Stomach (tissue), 9 donors: ENCODE results near the gene GDPD1. TPM values are rescaled to one million over a fixed set of nuclear protein-coding genes. Genes with fewer than 3 reads are reported as not detected.

Source experiments
- DNase-seq, 2 donors: peaks; one replicate each; pipeline versions ENCODE4 v3.0.0 to v3.0.0-alpha.2; 2013 to 2019
- H3K27ac ChIP-seq, 5 donors: fragments of 200-600 bp in 4 of 5; sonication (generic) in 4 of 5; one replicate each; pipeline ENCODE4 v1.5.1; 2013 to 2019; ENCODE audit warnings: mild to moderate bottlenecking in 1 of 5, moderate library complexity in 1 of 5
- H3K27me3 ChIP-seq, 3 donors: fragments of 200-600 bp; sonication (generic); one replicate each; pipeline ENCODE4 v1.5.1; 2017 to 2019; ENCODE audit warnings: mixed run types in 1 of 3
- H3K36me3 ChIP-seq, 4 donors: fragments of 200-600 bp; sonication (generic); 1 replicate in 3 of 4; 2 replicates in 1 of 4; pipeline ENCODE4 v1.5.1; 2016 to 2019
- H3K4me1 ChIP-seq, 4 donors: fragments of 200-600 bp; sonication (generic); one replicate each; pipeline ENCODE4 v1.5.1; 2016 to 2019
- H3K4me3 ChIP-seq, 4 donors: fragments of 200-600 bp; sonication (generic) in 3 of 4; one replicate each; pipeline ENCODE4 v1.5.1; 2016 to 2019; ENCODE audit warnings: mild to moderate bottlenecking in 1 of 4
- H3K9me3 ChIP-seq, 4 donors: fragments of 200-600 bp; sonication (generic); one replicate each; pipeline ENCODE4 v1.5.1; 2016 to 2019
- CTCF ChIP-seq, 7 experiments: fragments of 450-650 bp in 4 of 7; fragments of 200-600 bp in 3 of 7; sonication (generic) in 3 of 7; IDR thresholded peaks; one replicate each; pipeline ENCODE4 v1.5.1; 2016 to 2019; ENCODE audit warnings: antibody characterized with exemption in 7 of 7, control low read depth in 2 of 7, mild to moderate bottlenecking in 1 of 7
- EP300 ChIP-seq: sonication (generic); formaldehyde crosslinking; IDR thresholded peaks from one replicate; pipeline ENCODE4 v1.6.1; 2017; ENCODE audit warnings: antibody characterized with exemption
- POLR2A ChIP-seq, 4 donors: fragments of 450-650 bp; IDR thresholded peaks; one replicate each; pipeline ENCODE4 v1.6.1; 2016; ENCODE audit warnings: antibody characterized with exemption in 4 of 4, control low read depth in 2 of 4, mild to moderate bottlenecking in 1 of 4, moderate library complexity in 1 of 4
- POLR2AphosphoS5 ChIP-seq, 3 donors: sonication (generic); formaldehyde crosslinking; IDR thresholded peaks; one replicate each; pipeline ENCODE4 v1.6.1; 2016; ENCODE audit warnings: antibody characterized with exemption in 3 of 3
- WGBS, 5 donors: extraction: QIAGEN DNeasy Blood & Tissue Kit in 3 of 5; methylation state at CpG; one replicate each; pipeline versions ENCODE4 v1.1.5 to v1.1.7; 2013 to 2018; 5-methylcytosine and 5-hydroxymethylcytosine counted together
- intact Hi-C: fragments of 100-400 bp; cut with DNase I; formaldehyde crosslinking; loops from one replicate; pipeline ENCODE4 v1.15.1; 2023; ENCODE audit warnings: low total_unique reads
- polyA plus RNA-seq, 3 donors: library from polyadenylated mRNA; stranded (reverse); fragments of 200-250 nt; gene quantifications; one replicate each; pipeline ENCODE4 v1.2.3, GENCODE V29; 2013
- total RNA-seq, 5 donors: library from RNA; depleted of rRNA; stranded (reverse); fragments of >200 nt; gene quantifications; one replicate each; pipeline versions ENCODE4 v1.1.0 to v1.2.3, GENCODE V29; 2014 to 2016
- donor health status: healthy with polysubstance abuse.
- donor health status: Bipolar disorder and iron deficiency.
- donor health status: healthy.

The GDPD1 gene
- total and polyA plus RNA-seq, 8 donors = 0.40 to 8.6 (median 1.8) TPM; not detected in 2

GRCh38 chr17:59254742-59255141 is 34.4 kb downstream of the GDPD1 start:
- TF ChIP-seq CTCF (IDR thresholded peaks at IDR 0.05) (no peak), POLR2AphosphoS5 (IDR thresholded peaks at IDR 0.05) (no peak), EP300 (no peak), POLR2A (IDR thresholded peaks at IDR 0.05) (no peak)
- no peak for DNase-seq
- intact Hi-C loops = no loop called here
- Histone ChIP-seq H3K4me1 (no peaks in the 10 kb centered on the region), H3K27ac (no peak overlapping the region), H3K4me3 (no peak overlapping the region), H3K36me3 (peaks cover 0 to 15% (median 11%) of the 10 kb centered on the region in 4 donors), H3K27me3 (no peaks in the 10 kb centered on the region), H3K9me3 (no peaks in the 10 kb centered on the region)
- WGBS, 5 donors = 66 to 76% (median 72%) methylated on average over 2 of the region's 2 CpGs

DNA sequence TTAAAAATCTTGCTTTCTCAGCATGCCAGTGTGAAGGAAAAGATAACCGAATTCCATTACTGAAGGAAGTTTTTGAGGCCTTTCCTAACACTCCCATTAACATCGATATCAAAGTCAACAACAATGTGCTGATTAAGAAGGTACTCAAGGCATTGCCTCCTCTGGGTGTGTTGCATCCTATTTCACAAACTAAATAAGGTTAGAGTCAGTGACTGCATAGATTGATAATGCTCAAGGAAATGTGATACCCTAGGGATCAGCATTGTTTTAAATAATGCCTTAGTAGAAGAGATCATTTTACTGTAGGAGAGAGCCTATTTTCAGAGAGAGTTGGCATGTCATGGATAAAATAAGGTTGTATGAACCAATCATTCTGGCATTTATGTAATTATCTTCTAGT is 36.8 kb downstream of the GDPD1 start:
- Histone ChIP-seq H3K27ac (no peak overlapping the region), H3K4me1 (no peaks in the 10 kb centered on the region), H3K27me3 (no peaks in the 10 kb centered on the region), H3K4me3 (no peak overlapping the region), H3K9me3 (no peaks in the 10 kb centered on the region), H3K36me3 (no peaks in the 10 kb centered on the region)
- intact Hi-C loops = no loop called here
- DNase-seq = peak in 1 of 2 donors; percentile 7
- TF ChIP-seq POLR2A (IDR thresholded peaks at IDR 0.05) (no peak), POLR2AphosphoS5 (IDR thresholded peaks at IDR 0.05) (peak in 2 of 3 donors; percentile 10 to 56), EP300 (no peak), CTCF (IDR thresholded peaks at IDR 0.05) (no peak)
- WGBS, 5 donors = 27 to 49% (median 44%) methylated on average over 2 of the region's 2 CpGs

- no peak for DNase-seq
- no peak overlapping the region for H3K4me3 ChIP-seq
- WGBS, 5 donors = 95 to 100% (median 96%) methylated on average over 2 of the region's 2 CpGs
- H3K27ac ChIP-seq = no peak overlapping the region
- intact Hi-C loops = no loop called here
- no peaks in the 10 kb centered on the region for H3K9me3 ChIP-seq
- TF ChIP-seq POLR2A (IDR thresholded peaks at IDR 0.05) = no peak
- TF ChIP-seq EP300 = no peak
- no peak for TF ChIP-seq POLR2AphosphoS5 (IDR thresholded peaks at IDR 0.05)
- TF ChIP-seq CTCF (IDR thresholded peaks at IDR 0.05) = no peak
- no peaks in the 10 kb centered on the region for H3K27me3 ChIP-seq
- H3K36me3 ChIP-seq = peaks cover 0 to 5% (median 0%) of the 10 kb centered on the region in 4 donors
- no peaks in the 10 kb centered on the region for H3K4me1 ChIP-seq
Observed at GRCh38 chr17:59260722-59261121, 40.4 kb downstream of the GDPD1 start.

GRCh38 chr17:59266745-59267144 is 46.4 kb downstream of the GDPD1 start:
- intact Hi-C loops = no loop called here
- no peaks in the 10 kb centered on the region for H3K9me3 ChIP-seq
- no peak overlapping the region for H3K27ac ChIP-seq
- no peaks in the 10 kb centered on the region for H3K4me1 ChIP-seq
- WGBS, 5 donors = 84 to 88% (median 85%) methylated on average over 4 of the region's 4 CpGs
- DNase-seq = no peak
- H3K4me3 ChIP-seq = no peak overlapping the region
- no peak for TF ChIP-seq EP300
- peaks cover 0 to 30% (median 17%) of the 10 kb centered on the region in 4 donors for H3K36me3 ChIP-seq
- H3K27me3 ChIP-seq = no peaks in the 10 kb centered on the region

- no peak for DNase-seq
- Histone ChIP-seq H3K4me3 (no peak overlapping the region), H3K4me1 (no peaks in the 10 kb centered on the region), H3K36me3 (peaks cover 0 to 39% (median 20%) of the 10 kb centered on the region in 4 donors), H3K27me3 (no peaks in the 10 kb centered on the region), H3K27ac (no peak overlapping the region), H3K9me3 (no peaks in the 10 kb centered on the region)
- TF ChIP-seq POLR2AphosphoS5 (IDR thresholded peaks at IDR 0.05) (no peak), EP300 (no peak), POLR2A (IDR thresholded peaks at IDR 0.05) (no peak), CTCF (IDR thresholded peaks at IDR 0.05) (no peak)
- WGBS, 5 donors = 87 to 96% (median 95%) methylated on average over 5 of the region's 5 CpGs
- intact Hi-C loops = no loop called here
Observed at GRCh38 chr17:59267776-59268175, 47.5 kb downstream of the GDPD1 start.
